ENCODE results near the gene PCSK6.

The PCSK6 gene

DNA sequence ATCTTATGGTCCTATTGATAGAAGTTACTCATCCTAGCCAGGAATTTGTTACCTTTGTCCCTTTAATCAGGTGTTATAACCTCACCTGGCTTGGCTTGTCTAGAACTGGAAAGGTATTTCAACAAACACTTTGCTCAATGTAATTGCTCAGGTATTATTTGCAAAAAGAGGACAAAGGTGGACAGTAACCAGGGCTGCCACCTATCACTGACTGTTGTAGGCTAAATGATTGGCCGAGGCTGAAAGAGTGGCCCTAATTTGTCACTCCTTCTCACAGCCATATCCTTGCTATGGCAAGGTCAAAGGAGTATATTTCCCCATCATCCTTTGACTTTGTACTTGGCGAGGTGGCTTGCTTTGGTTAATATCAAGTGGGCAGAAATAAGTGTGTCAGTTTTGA lies 209.5 kb downstream of the PCSK6 start:
- H3K4me1 ChIP-seq (ENCODE audit: control insufficient read depth, low read length) = peaks cover 14% of the 10 kb centered on the region
- H3K27me3 ChIP-seq (ENCODE audit: control insufficient read depth, low read length) = no peaks in the 10 kb centered on the region
- no peak overlapping the region for H3K4me2 ChIP-seq (ENCODE audit: low read length)
- H3K36me3 ChIP-seq (ENCODE audit: control insufficient read depth, low read length) = peaks cover 57% of the 10 kb centered on the region
- no peaks in the 10 kb centered on the region for H3K9me2 ChIP-seq (replicated peaks; ENCODE audit: control insufficient read depth, low read length)
- H3K4me3 ChIP-seq (ENCODE audit: low read length) = no peak overlapping the region
- TF ChIP-seq EZH2phosphoT487 (IDR thresholded peaks at IDR 0.05; ENCODE audit: borderline replicate concordance, low read length) = no peak
- TF ChIP-seq, protein P1, sequence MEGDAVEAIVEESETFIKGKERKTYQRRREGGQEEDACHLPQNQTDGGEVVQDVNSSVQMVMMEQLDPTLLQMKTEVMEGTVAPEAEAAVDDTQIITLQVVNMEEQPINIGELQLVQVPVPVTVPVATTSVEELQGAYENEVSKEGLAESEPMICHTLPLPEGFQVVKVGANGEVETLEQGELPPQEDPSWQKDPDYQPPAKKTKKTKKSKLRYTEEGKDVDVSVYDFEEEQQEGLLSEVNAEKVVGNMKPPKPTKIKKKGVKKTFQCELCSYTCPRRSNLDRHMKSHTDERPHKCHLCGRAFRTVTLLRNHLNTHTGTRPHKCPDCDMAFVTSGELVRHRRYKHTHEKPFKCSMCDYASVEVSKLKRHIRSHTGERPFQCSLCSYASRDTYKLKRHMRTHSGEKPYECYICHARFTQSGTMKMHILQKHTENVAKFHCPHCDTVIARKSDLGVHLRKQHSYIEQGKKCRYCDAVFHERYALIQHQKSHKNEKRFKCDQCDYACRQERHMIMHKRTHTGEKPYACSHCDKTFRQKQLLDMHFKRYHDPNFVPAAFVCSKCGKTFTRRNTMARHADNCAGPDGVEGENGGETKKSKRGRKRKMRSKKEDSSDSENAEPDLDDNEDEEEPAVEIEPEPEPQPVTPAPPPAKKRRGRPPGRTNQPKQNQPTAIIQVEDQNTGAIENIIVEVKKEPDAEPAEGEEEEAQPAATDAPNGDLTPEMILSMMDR (IDR thresholded peaks at IDR 0.05; ENCODE audit: low read depth, low read length, poor library complexity, severe bottlenecking) = no peak
- no peaks in the 10 kb centered on the region; the same call in 1 of the 2 replicates for H4K20me1 ChIP-seq (ENCODE audit: control insufficient read depth, insufficient read depth, low read depth, low read length)
- peaks cover 39% of the 10 kb centered on the region for H3F3A ChIP-seq (ENCODE audit: control insufficient read depth, insufficient read depth)
- H3K9me3 ChIP-seq (ENCODE audit: control insufficient read depth, insufficient read depth, low read length) = no peaks in the 10 kb centered on the region
- H3K79me2 ChIP-seq (ENCODE audit: control insufficient read depth, low read length) = peaks cover 16% of the 10 kb centered on the region
- no peak overlapping the region for H3K27ac ChIP-seq (ENCODE audit: low read depth, low read length)

DNA sequence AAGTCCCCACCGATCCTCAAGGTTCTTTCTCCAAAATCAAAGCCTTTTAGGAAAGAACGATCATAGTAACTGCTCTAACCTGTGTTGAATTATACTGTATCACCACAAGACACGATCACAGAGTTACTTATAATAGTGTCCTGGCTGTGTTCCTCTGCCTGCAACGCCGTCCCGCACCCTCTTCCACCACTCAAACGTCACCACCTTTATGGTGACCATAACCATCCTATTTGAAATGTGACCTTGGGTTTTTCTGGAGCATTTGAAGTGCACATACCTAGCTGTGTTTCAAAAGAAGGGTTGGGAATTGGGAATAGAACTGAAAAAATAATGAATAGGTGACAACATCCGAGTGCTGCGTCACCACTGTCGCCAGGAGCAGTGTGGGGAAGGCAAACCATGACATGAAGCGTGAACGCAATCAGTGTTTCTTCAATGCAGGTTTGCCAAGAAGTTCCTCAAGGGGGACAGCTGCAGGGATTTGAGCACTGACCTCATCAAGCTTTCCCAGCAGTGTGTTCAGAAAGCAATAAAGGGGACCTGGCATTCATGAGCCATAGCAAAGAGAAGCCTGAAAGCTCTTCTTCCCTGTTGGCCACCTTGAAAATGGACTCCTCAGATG lies 211.5 kb downstream of the PCSK6 start:
- Histone ChIP-seq H3K9me2 (replicated peaks; ENCODE audit: control insufficient read depth, low read length) (no peaks in the 10 kb centered on the region), H3K79me2 (ENCODE audit: control insufficient read depth, low read length) (peaks cover 16% of the 10 kb centered on the region), H3K27ac (ENCODE audit: low read depth, low read length) (no peak overlapping the region), H3K9me3 (ENCODE audit: control insufficient read depth, insufficient read depth, low read length) (no peaks in the 10 kb centered on the region), H4K20me1 (ENCODE audit: control insufficient read depth, insufficient read depth, low read depth, low read length) (no peaks in the 10 kb centered on the region), H3K36me3 (ENCODE audit: control insufficient read depth, low read length) (peaks cover 57% of the 10 kb centered on the region), H3F3A (ENCODE audit: control insufficient read depth, insufficient read depth) (peaks cover 34% of the 10 kb centered on the region), H3K4me1 (ENCODE audit: control insufficient read depth, low read length) (peaks cover 14% of the 10 kb centered on the region), H3K4me2 (ENCODE audit: low read length) (peak overlapping the region; percentile 81), H3K27me3 (ENCODE audit: control insufficient read depth, low read length) (no peaks in the 10 kb centered on the region), H3K4me3 (ENCODE audit: low read length) (peak overlapping the region; percentile 79)
- TF ChIP-seq, protein P1 (IDR thresholded peaks at IDR 0.05; ENCODE audit: low read depth, low read length, poor library complexity, severe bottlenecking) = no peak
- TF ChIP-seq EZH2phosphoT487 (IDR thresholded peaks at IDR 0.05; ENCODE audit: borderline replicate concordance, low read length) = no peak

DNA sequence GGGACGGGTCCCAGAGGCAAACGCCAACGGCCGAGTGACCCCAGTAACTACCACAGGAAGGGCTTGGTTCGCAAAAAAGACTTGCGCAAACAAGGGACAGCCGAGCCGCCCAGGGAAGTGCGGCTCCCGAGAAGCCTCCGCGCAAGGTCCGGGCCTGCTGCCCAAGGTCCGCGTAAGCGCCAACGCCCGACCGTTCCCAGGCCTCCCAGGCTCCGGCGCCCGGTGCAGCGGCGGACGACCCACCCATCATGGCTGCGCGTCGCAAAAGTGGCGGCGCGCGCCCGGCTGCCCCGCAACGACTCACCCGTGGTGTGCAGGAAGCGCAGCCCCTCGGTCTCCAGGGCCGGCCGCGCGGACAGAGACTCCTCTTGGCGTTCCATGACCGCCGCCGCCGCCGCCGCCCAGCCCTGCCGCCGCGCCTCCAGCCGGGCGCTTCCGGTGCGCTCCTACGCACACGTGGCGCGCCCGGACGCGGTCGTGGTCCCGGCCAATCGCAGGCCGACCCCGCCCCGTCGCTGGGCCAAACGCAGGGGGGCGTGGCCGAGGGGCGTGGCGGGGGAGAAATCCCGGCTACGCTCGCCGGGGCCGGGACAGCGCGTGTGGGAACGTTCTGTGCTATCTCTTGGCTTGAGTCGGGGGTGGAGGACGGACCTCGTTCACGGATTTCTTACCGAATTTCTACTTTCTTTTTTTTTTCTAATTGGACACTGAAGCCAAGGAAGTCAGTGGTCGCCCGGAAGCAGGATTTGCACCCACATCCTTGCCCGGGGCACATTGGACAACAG lies 212.3 kb downstream of the PCSK6 start, which contains the start of gene SELENOS:
TSS of gene SELENOS (minus strand) at position 448 of the 785 bp plus-strand sequence. CDS start at position 380, 68 bp downstream.
- Histone ChIP-seq H3K79me2 (ENCODE audit: control insufficient read depth, low read length) (peaks cover 16% of the 10 kb centered on the region), H4K20me1 (ENCODE audit: control insufficient read depth, insufficient read depth, low read depth, low read length) (no peaks in the 10 kb centered on the region), H3K36me3 (ENCODE audit: control insufficient read depth, low read length) (peaks cover 57% of the 10 kb centered on the region), H3F3A (ENCODE audit: control insufficient read depth, insufficient read depth) (peaks cover 28% of the 10 kb centered on the region), H3K4me1 (ENCODE audit: control insufficient read depth, low read length) (peaks cover 14% of the 10 kb centered on the region), H3K27ac (ENCODE audit: low read depth, low read length) (no peak within 1 kb of the TSS), H3K9me2 (replicated peaks; ENCODE audit: control insufficient read depth, low read length) (no peaks in the 10 kb centered on the region), H3K27me3 (ENCODE audit: control insufficient read depth, low read length) (no peaks in the 10 kb centered on the region), H3K4me2 (ENCODE audit: low read length) (peak within 1 kb of the TSS; percentile 81), H3K9me3 (ENCODE audit: control insufficient read depth, insufficient read depth, low read length) (no peaks in the 10 kb centered on the region), H3K4me3 (ENCODE audit: low read length) (peak within 1 kb of the TSS; percentile 79)
- no peak for TF ChIP-seq EZH2phosphoT487 (IDR thresholded peaks at IDR 0.05; ENCODE audit: borderline replicate concordance, low read length)
- TF ChIP-seq, protein P1 (IDR thresholded peaks at IDR 0.05; ENCODE audit: low read depth, low read length, poor library complexity, severe bottlenecking) = no peak
